HG02884 (cell line): ENCODE data around the gene KRT86.
A peak's percentile ranks its signal among the peaks of the same experiment; 100 is the strongest.
"Not testable (repeated sequence)": the region's sequence is repeated elsewhere in the genome, so short reads cannot be mapped to it uniquely, and the experiment has no call there.

Experiments
- ATAC-seq: cut with Tn5 transposase; IDR thresholded peaks from one replicate; pipeline ENCODE4 v1.9.1; 2021; ENCODE audit warnings: mild to moderate bottlenecking, moderate library complexity; ENCODE audit not compliant: unreplicated experiment

Gene KRT86

GRCh38 chr12:52312086-52312485 is 37.6 kb downstream of the KRT86 start:
- ATAC-seq: no peak

GRCh38 chr12:52313461-52313860 is 39.0 kb downstream of the KRT86 start:
- no peak for ATAC-seq

GRCh38 chr12:52313926-52314325 is 39.5 kb downstream of the KRT86 start:
- no peak for ATAC-seq

GRCh38 chr12:52314511-52314910 is 40.1 kb downstream of the KRT86 start:
- no peak for ATAC-seq

- not testable (repeated sequence) for ATAC-seq
Measured at GRCh38 chr12:52315721-52316120, 41.3 kb downstream of the KRT86 start.

- no peak for ATAC-seq
Measured at GRCh38 chr12:52316290-52316689, 41.8 kb downstream of the KRT86 start.

- ATAC-seq: no peak
Measured at GRCh38 chr12:52316701-52317100, 42.3 kb downstream of the KRT86 start.

GRCh38 chr12:52317468-52318052 is 43.1 kb downstream of the KRT86 start:
- ATAC-seq: no peak

- no peak for ATAC-seq
Measured at GRCh38 chr12:52318241-52318990, 44.0 kb downstream of the KRT86 start.

- ATAC-seq: no peak
Measured at GRCh38 chr12:52319097-52319496, 44.7 kb downstream of the KRT86 start.

- no peak for ATAC-seq
Measured at GRCh38 chr12:52320784-52321400, 46.4 kb downstream of the KRT86 start, which contains the start of gene KRT83. TSS of gene KRT83 (minus strand) at chr12:52321398. CDS start at chr12:52321335, 63 bp downstream.

- no peak for ATAC-seq
Measured at GRCh38 chr12:52321418-52321817, 47.0 kb downstream of the KRT86 start.

- no peak for ATAC-seq
Measured at GRCh38 chr12:52322069-52322468, 47.6 kb downstream of the KRT86 start.

GRCh38 chr12:52323001-52323400 is 48.6 kb downstream of the KRT86 start:
- no peak for ATAC-seq

GRCh38 chr12:52323416-52324152 is 49.1 kb downstream of the KRT86 start:
- ATAC-seq: no peak

GRCh38 chr12:52324153-52324444 is 49.7 kb downstream of the KRT86 start:
- no peak for ATAC-seq

- ATAC-seq: peak; percentile 87
Measured at GRCh38 chr12:52327052-52327829, 52.8 kb downstream of the KRT86 start.

- ATAC-seq: no peak
Measured at GRCh38 chr12:52327830-52328500, 53.5 kb downstream of the KRT86 start.

- ATAC-seq: no peak
Measured at GRCh38 chr12:52331039-52331438, 56.6 kb downstream of the KRT86 start.

GRCh38 chr12:52331833-52332232 is 57.4 kb downstream of the KRT86 start:
- ATAC-seq: no peak
